ENCODE measurements around the gene ACAD10. TPM values are rescaled to one million over a fixed set of nuclear protein-coding genes. Genes with fewer than 3 reads are reported as not detected.
A peak's percentile ranks its signal among the peaks of the same experiment; 100 is the strongest.

The ACAD10 gene
- 55.2 to 63.8 TPM (median 57.0 TPM) in 3 replicates for total RNA-seq

GRCh38 chr12:111685811-111686573, at the start of gene ACAD10, which contains the start of gene BRAP:
Gene ACAD10 (plus strand): TSS chr12:111686053. CDS start chr12:111692710, 6,657 bp downstream.
Gene BRAP (minus strand): TSS chr12:111685956. CDS start chr12:111685792, 164 bp downstream.
- Mint-ChIP-seq H3K4me3 (peak within 1 kb of the TSS; percentile 97), H3K27me3 (ENCODE audit: low read depth) (no peaks in the 10 kb centered on the region), H3K27ac (peak within 1 kb of the TSS; percentile 98), H3K9me3 (no peaks in the 10 kb centered on the region), H3K36me3 (peaks cover 14% of the 10 kb centered on the region), H3K4me1 (peaks cover 24% of the 10 kb centered on the region)
- DNase-seq (ENCODE audit: low spot score in 2 of 2, unreplicated experiment in 2 of 2): peak; percentile 82 to 95
- TF ChIP-seq CTCF (IDR thresholded peaks at IDR 0.05; ENCODE audit: unreplicated experiment): no peak

DNA sequence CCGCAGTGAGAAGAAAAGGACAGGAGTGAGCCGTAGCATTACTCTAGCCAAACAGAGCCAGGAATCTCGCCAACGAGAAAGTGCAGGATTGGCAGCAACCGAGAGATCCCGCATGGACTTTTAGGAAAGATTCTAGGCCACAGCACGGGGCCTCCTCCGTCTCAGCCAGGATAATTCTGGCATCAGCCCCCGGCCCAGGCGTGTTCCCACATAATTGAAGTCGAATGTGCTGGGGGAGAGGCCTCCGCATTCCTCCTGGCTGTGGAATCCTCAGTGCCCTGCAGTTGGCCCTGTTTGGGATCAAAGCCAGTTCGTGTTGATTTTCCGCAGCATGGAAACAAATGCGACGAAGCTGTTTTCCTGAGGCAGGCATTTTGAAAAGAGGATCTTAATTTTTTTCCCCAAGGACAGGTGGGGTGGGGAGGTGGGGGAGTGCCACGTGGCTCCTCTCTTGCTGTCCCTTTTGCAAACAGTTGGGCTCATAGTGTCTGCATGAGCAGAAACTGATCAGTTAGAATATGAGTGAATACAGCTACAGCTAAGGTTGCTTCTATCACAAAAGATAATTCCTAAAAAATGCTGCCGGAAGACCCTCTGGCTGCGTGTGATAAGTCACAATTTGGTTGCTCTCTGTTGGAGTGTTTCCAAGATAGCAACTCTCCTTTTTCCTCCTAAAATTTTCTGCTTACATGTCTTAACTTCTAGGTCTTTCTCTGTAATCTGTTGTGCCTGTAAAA, 49.5 kb upstream of the ACAD10 start:
- peak overlapping the region; percentile 97 for H3K27ac Mint-ChIP-seq

DNA sequence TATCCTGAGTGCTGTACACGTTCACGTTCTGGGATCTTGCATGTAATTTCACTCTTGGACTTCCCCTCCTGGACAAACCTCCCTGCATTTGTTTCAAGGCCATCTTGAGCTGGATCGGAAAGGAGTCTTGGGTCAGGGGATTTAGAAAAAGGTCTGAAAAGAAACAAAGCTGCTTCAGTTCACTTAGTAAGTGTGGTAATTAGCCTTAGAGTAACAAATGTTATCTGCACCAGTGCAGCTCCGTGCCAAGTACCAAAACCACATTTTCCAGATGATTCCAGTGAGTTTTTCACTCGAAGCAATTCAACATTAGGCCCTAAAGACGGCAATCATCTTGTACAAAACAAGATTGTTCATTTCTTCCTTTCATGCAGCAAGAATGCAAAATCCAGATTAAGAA, 47.3 kb upstream of the ACAD10 start:
- H3K36me3 Mint-ChIP-seq: peaks cover under 1% of the 10 kb centered on the region
- H3K4me1 Mint-ChIP-seq: peaks cover 58% of the 10 kb centered on the region
- no peak overlapping the region for H3K4me3 Mint-ChIP-seq
- peak overlapping the region; percentile 98 for H3K27ac Mint-ChIP-seq
- TF ChIP-seq CTCF (IDR thresholded peaks at IDR 0.05; ENCODE audit: unreplicated experiment): no peak
- no peaks in the 10 kb centered on the region for H3K9me3 Mint-ChIP-seq
- H3K27me3 Mint-ChIP-seq (ENCODE audit: low read depth): no peaks in the 10 kb centered on the region
- no peak for DNase-seq (ENCODE audit: low spot score in 2 of 2, unreplicated experiment in 2 of 2)

More for the DNA sequence above, 49.5 kb upstream of the ACAD10 start:
- H3K27me3 Mint-ChIP-seq (ENCODE audit: low read depth): no peaks in the 10 kb centered on the region
- TF ChIP-seq CTCF (IDR thresholded peaks at IDR 0.05; ENCODE audit: unreplicated experiment): no peak
- H3K9me3 Mint-ChIP-seq: no peaks in the 10 kb centered on the region
- H3K4me3 Mint-ChIP-seq: peak overlapping the region; percentile 21
- peak; percentile 53 to 76 for DNase-seq (ENCODE audit: low spot score in 2 of 2, unreplicated experiment in 2 of 2)
- H3K36me3 Mint-ChIP-seq: no peaks in the 10 kb centered on the region
- peaks cover 47% of the 10 kb centered on the region for H3K4me1 Mint-ChIP-seq

DNA sequence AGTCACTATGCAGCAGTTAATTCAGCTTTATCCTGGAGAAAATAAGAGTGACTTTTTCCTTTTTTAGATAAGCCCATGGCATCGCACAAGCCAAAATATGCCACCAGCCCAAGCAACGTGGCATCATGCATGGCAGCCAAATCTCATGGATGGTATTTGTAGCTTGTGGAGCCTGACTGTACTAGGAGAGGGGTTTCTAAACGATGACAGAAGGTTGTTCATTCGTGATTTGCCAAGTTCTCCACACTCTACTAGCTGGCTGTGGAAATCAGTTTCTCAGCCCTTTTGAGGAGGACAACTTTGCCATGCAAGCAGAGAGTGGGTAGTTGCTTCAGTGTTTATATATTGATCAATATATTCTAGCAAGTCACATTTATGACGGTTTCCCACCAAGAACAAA, 45.3 kb upstream of the ACAD10 start:
- H3K9me3 Mint-ChIP-seq: no peaks in the 10 kb centered on the region
- H3K27me3 Mint-ChIP-seq (ENCODE audit: low read depth): no peaks in the 10 kb centered on the region
- DNase-seq (ENCODE audit: low spot score in 2 of 2, unreplicated experiment in 2 of 2): no peak
- TF ChIP-seq CTCF (IDR thresholded peaks at IDR 0.05; ENCODE audit: unreplicated experiment): no peak
- H3K27ac Mint-ChIP-seq: no peak overlapping the region
- H3K36me3 Mint-ChIP-seq: peaks cover 8% of the 10 kb centered on the region
- peaks cover 61% of the 10 kb centered on the region for H3K4me1 Mint-ChIP-seq
- H3K4me3 Mint-ChIP-seq: no peak overlapping the region

GRCh38 chr12:111642681-111643426, 43.0 kb upstream of the ACAD10 start:
- H3K9me3 Mint-ChIP-seq: no peaks in the 10 kb centered on the region
- H3K27ac Mint-ChIP-seq: peak overlapping the region; percentile 91
- H3K36me3 Mint-ChIP-seq: peaks cover 26% of the 10 kb centered on the region
- H3K4me1 Mint-ChIP-seq: peaks cover 43% of the 10 kb centered on the region
- H3K4me3 Mint-ChIP-seq: no peak overlapping the region
- H3K27me3 Mint-ChIP-seq (ENCODE audit: low read depth): no peaks in the 10 kb centered on the region
- DNase-seq (ENCODE audit: low spot score in 2 of 2, unreplicated experiment in 2 of 2): no peak
- no peak for TF ChIP-seq CTCF (IDR thresholded peaks at IDR 0.05; ENCODE audit: unreplicated experiment)

Data from mesothelial cell of epicardium (in vitro differentiated cells).